GM12873 (cell line): ENCODE data around the gene MKS1.

Experiments
- TF ChIP-seq, protein P1 (sequence below): IDR thresholded peaks from 2 replicates; pipeline ENCODE4 v1.5.1; 2012; ENCODE audit warnings: low read depth, mild to moderate bottlenecking, moderate library complexity, low read length, control low read depth; ENCODE audit not compliant: insufficient read depth; ENCODE audit errors: missing control alignments

MKS1 gene

GRCh38 chr17:58263773-58264172 lies 44.7 kb upstream of the MKS1 start:
- TF ChIP-seq, protein P1, sequence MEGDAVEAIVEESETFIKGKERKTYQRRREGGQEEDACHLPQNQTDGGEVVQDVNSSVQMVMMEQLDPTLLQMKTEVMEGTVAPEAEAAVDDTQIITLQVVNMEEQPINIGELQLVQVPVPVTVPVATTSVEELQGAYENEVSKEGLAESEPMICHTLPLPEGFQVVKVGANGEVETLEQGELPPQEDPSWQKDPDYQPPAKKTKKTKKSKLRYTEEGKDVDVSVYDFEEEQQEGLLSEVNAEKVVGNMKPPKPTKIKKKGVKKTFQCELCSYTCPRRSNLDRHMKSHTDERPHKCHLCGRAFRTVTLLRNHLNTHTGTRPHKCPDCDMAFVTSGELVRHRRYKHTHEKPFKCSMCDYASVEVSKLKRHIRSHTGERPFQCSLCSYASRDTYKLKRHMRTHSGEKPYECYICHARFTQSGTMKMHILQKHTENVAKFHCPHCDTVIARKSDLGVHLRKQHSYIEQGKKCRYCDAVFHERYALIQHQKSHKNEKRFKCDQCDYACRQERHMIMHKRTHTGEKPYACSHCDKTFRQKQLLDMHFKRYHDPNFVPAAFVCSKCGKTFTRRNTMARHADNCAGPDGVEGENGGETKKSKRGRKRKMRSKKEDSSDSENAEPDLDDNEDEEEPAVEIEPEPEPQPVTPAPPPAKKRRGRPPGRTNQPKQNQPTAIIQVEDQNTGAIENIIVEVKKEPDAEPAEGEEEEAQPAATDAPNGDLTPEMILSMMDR, result no peak

DNA sequence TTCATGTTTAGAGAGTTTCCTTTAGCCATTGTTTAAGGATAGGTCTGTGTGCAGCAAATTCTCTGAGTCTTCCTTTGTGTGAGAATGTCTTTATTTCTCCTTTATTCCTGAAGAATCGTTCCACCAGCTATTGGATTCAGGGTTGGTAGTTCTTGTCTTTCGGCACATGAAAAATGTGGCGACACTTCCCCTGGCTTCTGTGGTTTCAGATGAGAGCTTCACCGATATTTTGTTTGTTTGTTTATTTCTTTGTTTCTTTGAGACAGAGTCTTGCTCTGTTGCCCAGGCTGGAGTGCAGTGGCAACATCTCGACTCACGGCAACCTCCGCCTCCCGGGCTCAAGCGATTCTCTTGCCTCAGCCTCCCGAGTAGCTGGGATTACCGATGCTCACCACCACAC lies 43.1 kb upstream of the MKS1 start:
- TF ChIP-seq, protein P1, result no peak

GRCh38 chr17:58254803-58255202 lies 35.7 kb upstream of the MKS1 start:
- TF ChIP-seq, protein P1, result peak; percentile 51

GRCh38 chr17:58253082-58253481 lies 34.0 kb upstream of the MKS1 start:
- TF ChIP-seq, protein P1, result no peak

DNA sequence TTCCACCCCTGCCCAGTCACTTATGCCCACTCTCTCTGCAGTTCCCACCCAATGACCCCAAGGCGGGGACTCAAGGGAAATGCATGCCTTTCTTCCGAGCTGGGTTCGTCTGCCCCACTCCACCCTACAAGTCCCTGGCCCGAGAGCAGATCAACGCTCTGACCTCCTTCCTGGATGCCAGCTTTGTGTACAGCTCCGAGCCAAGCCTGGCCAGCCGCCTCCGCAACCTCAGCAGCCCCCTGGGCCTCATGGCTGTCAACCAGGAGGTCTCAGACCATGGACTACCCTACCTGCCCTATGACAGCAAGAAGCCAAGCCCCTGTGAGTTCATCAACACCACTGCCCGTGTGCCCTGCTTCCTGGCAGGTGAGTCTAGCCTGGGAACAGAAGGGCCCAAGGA lies 33.1 kb upstream of the MKS1 start:
- TF ChIP-seq, protein P1, result no peak

DNA sequence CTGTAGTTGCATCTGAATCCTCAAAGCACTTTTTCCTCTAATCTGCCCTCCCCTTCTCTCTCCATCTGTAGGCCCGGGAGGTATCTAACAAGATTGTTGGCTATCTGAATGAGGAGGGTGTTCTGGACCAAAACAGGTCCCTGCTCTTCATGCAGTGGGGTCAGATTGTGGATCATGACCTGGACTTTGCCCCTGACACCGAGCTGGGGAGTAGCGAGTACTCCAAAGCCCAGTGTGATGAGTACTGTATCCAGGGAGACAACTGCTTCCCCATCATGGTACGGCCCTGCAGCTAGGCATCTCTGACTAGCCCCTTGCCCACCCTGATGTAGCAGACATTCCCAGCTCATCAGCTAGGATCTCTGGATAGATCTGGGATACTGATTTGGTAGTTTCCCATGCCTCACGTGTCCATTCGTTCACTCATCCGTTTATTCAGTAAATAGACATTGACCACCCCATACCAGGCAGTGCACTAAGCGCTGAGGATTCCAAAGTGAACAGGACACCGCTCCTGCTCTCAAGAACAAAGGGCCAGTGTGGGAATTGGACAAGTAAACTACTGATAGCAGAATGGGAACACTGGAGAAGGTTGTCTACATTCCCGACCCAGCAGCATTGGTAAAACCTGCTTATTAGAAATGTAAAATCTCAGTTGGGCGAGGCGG lies 31.4 kb upstream of the MKS1 start:
- TF ChIP-seq, protein P1, result no peak

DNA sequence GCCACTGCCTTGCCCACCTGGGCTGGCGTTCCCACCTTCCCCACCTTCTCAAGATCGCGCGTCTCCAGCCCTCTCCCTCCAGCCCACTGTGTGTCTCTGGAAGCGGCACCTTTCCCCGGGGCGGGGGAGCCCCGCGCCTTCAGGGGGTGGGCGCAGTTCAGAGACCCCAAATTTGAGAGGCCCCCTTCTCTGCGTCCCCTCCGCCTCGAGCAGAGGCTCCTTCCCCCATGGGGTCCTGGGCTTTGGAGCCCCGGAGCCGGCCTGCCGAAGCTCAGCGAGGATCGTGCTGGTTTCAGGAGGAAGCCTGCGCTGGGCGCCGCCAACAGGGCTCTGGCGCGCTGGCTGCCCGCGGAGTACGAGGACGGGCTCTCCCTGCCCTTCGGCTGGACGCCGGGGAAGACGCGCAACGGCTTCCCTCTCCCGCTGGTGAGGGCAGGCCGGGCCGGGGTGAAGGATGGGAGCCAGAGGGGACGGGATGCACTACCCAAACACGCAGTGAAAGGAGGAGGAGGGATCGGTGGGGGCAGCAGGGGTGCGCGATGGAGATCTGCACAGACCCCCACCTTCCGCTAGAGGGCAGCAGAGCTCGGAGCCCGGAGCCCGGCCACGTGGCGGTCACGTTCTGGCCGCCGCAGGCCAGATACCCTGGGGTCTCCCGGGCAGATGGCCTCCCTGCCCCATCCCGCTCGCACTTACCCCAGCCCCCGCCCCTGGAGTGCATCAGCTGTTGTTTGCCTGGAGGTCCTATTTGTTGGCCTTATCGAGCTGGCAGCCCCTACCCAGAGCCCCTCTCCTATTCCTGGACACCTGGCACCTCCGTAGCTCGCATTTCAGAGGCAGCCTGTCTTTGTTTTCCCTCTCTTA lies 30.4 kb upstream of the MKS1 start:
- TF ChIP-seq, protein P1, result peak; percentile 93
